K562 (cell line): Measurements from ENCODE around the gene ABCA13.

Experiments
- ATF1 ChIP-seq, 2 experiments: fragments of 450-650 bp in 1 of 2; IDR thresholded peaks; 2 replicates each; pipeline ENCODE4 v1.6.1; 2016; ENCODE audit warnings: missing compliant biosample characterization in 1 of 2, missing genetic modification characterization in 1 of 2
- CEBPG ChIP-seq, 3 experiments: fragments of 200-800 bp in 1 of 3; sonication (Bioruptor generic) in 1 of 3; sonication (generic) in 1 of 3; formaldehyde crosslinking in 1 of 3; IDR thresholded peaks in 2 of 3; conservative IDR thresholded peaks in 1 of 3; 2 replicates each; pipeline versions ENCODE4 v1.6.1 to v1.8.0; 2016 to 2022; ENCODE audit warnings: missing compliant biosample characterization in 2 of 3, missing genetic modification characterization in 2 of 3, mild to moderate bottlenecking in 1 of 3, missing genetic modification reagents in 1 of 3
- ETV6 ChIP-seq, 3 experiments: fragments of 150-350 bp in 1 of 3; sonication (generic) in 1 of 3; formaldehyde crosslinking in 1 of 3; IDR thresholded peaks; 2 replicates each; pipeline versions ENCODE4 v1.6.1 to v1.8.0; 2014 to 2022; ENCODE audit warnings: borderline replicate concordance in 2 of 3, low read depth in 2 of 3, antibody characterized with exemption in 1 of 3, low read length in 1 of 3, mild to moderate bottlenecking in 1 of 3, missing genetic modification reagents in 1 of 3
- HDAC2 ChIP-seq: fragments of 450-650 bp; IDR thresholded peaks from 2 replicates; pipeline ENCODE4 v1.6.1; 2016; ENCODE audit warnings: mild to moderate bottlenecking
- ZNF274 ChIP-seq: IDR thresholded peaks from 2 replicates; pipeline ENCODE4 v1.6.1; 2011; ENCODE audit warnings: low read depth, mild to moderate bottlenecking, low read length, moderate library complexity, borderline replicate concordance
- TF ChIP-seq, protein P1 (sequence below), 2 experiments: fragments of 450-650 bp in 1 of 2; sonication (generic) in 1 of 2; formaldehyde crosslinking in 1 of 2; IDR thresholded peaks; 2 replicates each; pipeline versions ENCODE4 v1.7.1 to v1.9.0; 2016 to 2022; ENCODE audit warnings: inconsistent platforms in 1 of 2, mild to moderate bottlenecking in 1 of 2, missing genetic modification reagents in 1 of 2
- TF ChIP-seq, protein P2 (sequence below): sonication (generic); formaldehyde crosslinking; IDR thresholded peaks from 2 replicates; pipeline ENCODE4 v1.8.0; 2022; ENCODE audit warnings: mild to moderate bottlenecking, missing genetic modification reagents

DNA sequence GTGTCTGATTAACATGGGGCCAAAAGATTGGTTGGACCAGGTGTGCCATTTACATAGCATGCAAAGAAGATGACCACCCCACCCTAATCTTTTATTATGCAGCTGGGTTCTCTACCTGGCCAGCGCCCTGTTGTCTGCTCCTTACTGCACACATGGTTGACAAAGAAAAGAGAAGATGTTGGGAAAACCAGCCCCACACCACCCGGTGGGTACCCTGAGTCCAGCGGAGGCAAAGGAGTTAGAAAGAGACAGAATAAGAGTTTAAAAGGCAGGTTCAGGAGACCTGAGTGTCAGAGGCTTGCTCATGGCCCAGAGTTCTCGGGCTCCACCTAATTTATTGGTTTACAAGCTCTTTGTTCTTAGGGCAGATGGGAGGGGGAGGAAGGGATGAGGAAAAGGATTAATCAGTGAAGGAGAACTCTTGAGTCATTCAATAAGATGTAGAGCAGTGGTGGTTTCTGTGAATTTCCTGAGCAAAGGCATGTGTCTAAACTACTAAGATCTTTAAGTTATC is 24.1 kb upstream of the ABCA13 start:
- TF ChIP-seq HDAC2 (no peak), ETV6 (IDR thresholded peaks at IDR 0.05; ENCODE audit: borderline replicate concordance in 1 of 2, low read depth in 2 of 2, low read length in 1 of 2) (no peak), ETV6 (CRISPR knock-in tag; IDR thresholded peaks at IDR 0.05; ENCODE audit: borderline replicate concordance) (no peak), CEBPG (CRISPR knock-in tag; IDR thresholded peaks at IDR 0.05) (no peak), CEBPG (tag; conservative IDR thresholded peaks at IDR 0.05 in 1 of 2, IDR thresholded peaks at IDR 0.05 in 1 of 2) (no peak), ATF1 (CRISPR knock-in tag; IDR thresholded peaks at IDR 0.05) (no peak), ATF1 (tag; IDR thresholded peaks at IDR 0.05) (no peak), ZNF274 (no peak)
- TF ChIP-seq, protein P1, sequence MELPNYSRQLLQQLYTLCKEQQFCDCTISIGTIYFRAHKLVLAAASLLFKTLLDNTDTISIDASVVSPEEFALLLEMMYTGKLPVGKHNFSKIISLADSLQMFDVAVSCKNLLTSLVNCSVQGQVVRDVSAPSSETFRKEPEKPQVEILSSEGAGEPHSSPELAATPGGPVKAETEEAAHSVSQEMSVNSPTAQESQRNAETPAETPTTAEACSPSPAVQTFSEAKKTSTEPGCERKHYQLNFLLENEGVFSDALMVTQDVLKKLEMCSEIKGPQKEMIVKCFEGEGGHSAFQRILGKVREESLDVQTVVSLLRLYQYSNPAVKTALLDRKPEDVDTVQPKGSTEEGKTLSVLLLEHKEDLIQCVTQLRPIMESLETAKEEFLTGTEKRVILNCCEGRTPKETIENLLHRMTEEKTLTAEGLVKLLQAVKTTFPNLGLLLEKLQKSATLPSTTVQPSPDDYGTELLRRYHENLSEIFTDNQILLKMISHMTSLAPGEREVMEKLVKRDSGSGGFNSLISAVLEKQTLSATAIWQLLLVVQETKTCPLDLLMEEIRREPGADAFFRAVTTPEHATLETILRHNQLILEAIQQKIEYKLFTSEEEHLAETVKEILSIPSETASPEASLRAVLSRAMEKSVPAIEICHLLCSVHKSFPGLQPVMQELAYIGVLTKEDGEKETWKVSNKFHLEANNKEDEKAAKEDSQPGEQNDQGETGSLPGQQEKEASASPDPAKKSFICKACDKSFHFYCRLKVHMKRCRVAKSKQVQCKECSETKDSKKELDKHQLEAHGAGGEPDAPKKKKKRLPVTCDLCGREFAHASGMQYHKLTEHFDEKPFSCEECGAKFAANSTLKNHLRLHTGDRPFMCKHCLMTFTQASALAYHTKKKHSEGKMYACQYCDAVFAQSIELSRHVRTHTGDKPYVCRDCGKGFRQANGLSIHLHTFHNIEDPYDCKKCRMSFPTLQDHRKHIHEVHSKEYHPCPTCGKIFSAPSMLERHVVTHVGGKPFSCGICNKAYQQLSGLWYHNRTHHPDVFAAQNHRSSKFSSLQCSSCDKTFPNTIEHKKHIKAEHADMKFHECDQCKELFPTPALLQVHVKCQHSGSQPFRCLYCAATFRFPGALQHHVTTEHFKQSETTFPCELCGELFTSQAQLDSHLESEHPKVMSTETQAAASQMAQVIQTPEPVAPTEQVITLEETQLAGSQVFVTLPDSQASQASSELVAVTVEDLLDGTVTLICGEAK (IDR thresholded peaks at IDR 0.05) = no peak
- TF ChIP-seq, protein P1 (CRISPR knock-in tag; IDR thresholded peaks at IDR 0.05) = no peak
- TF ChIP-seq, protein P2, sequence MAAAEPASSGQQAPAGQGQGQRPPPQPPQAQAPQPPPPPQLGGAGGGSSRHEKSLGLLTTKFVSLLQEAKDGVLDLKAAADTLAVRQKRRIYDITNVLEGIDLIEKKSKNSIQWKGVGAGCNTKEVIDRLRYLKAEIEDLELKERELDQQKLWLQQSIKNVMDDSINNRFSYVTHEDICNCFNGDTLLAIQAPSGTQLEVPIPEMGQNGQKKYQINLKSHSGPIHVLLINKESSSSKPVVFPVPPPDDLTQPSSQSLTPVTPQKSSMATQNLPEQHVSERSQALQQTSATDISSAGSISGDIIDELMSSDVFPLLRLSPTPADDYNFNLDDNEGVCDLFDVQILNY (CRISPR knock-in tag) = no peak
